Measurements from ENCODE around the gene SLC39A11.

- TF ChIP-seq, protein P1, sequence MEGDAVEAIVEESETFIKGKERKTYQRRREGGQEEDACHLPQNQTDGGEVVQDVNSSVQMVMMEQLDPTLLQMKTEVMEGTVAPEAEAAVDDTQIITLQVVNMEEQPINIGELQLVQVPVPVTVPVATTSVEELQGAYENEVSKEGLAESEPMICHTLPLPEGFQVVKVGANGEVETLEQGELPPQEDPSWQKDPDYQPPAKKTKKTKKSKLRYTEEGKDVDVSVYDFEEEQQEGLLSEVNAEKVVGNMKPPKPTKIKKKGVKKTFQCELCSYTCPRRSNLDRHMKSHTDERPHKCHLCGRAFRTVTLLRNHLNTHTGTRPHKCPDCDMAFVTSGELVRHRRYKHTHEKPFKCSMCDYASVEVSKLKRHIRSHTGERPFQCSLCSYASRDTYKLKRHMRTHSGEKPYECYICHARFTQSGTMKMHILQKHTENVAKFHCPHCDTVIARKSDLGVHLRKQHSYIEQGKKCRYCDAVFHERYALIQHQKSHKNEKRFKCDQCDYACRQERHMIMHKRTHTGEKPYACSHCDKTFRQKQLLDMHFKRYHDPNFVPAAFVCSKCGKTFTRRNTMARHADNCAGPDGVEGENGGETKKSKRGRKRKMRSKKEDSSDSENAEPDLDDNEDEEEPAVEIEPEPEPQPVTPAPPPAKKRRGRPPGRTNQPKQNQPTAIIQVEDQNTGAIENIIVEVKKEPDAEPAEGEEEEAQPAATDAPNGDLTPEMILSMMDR (IDR thresholded peaks at IDR 0.05; ENCODE audit: low read length) = no peak
- TF ChIP-seq EZH2 (optimal IDR thresholded peaks at IDR 0.05; ENCODE audit: low read depth, low read length) = no peak
- no peak for TF ChIP-seq EZH2phosphoT487 (IDR thresholded peaks at IDR 0.05; ENCODE audit: low read length)
These were observed 46.8 kb upstream of the SLC39A11 start for GRCh38 chr17:73139296-73139695.

Measured in MM.1S (cell line).